ENCODE measurements around the gene HIVEP1.

Gene HIVEP1

DNA sequence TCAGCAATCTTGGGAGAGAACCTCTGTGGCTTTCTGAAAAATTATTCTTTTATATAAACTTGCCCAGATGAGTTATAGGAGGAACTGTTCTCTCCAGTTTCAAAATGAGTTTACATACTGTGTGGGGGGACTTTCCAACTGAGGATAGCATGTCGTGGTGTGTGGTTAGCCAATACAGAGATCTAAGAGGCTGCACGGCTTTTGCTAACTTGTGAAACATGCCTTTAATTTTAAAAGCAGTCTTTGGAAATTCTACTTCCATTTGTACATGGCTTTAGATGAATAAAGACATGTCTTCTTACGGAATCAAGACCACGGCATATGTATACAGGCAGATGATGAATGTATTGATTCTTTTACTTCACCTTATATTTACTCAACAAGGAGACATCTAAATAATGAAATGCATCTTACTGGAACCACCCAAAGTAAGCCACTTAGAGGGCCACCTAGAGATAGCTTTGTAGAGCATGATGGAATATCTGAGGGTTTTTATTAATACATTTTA lies 39.8 kb downstream of the HIVEP1 start:
- DNase-seq (ENCODE audit: low read depth) = no peak

DNA sequence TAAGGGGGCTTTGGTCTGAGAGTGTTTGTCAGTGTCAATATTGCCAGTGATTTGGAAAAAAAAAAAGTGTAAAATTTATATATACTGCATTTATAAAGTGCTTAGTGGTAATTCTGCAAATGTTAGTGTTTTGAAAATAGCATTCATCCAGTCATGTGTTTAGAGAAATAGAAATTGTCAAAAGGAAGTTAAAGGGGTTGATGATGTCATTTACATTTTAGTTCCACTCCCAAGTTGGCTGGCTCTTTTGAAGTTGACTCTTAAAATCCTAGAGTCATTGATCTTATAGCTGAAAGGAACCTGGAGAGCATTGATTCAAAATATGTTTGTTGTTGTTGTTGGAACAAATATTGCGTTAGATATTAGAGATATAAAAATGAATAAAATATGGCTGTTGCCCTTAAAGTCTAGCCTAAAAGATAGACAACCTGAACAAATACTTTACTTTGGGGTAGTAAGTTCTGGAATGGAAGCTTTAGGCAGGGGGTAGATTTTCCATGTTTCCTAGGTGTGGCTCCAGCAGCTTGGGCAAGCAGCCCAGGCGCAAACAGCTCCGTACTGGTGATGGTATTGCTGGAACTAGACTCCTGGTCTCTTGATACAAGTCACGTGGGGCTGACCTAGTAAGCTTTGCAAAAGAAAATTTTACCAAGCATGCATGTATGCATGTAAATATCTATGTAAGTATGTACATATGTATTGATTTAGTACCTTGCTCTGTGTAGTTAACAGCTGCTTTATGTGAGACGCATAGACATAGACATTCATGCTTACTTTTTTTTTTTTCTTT lies 46.3 kb downstream of the HIVEP1 start:
- DNase-seq (ENCODE audit: low read depth) = no peak

DNA sequence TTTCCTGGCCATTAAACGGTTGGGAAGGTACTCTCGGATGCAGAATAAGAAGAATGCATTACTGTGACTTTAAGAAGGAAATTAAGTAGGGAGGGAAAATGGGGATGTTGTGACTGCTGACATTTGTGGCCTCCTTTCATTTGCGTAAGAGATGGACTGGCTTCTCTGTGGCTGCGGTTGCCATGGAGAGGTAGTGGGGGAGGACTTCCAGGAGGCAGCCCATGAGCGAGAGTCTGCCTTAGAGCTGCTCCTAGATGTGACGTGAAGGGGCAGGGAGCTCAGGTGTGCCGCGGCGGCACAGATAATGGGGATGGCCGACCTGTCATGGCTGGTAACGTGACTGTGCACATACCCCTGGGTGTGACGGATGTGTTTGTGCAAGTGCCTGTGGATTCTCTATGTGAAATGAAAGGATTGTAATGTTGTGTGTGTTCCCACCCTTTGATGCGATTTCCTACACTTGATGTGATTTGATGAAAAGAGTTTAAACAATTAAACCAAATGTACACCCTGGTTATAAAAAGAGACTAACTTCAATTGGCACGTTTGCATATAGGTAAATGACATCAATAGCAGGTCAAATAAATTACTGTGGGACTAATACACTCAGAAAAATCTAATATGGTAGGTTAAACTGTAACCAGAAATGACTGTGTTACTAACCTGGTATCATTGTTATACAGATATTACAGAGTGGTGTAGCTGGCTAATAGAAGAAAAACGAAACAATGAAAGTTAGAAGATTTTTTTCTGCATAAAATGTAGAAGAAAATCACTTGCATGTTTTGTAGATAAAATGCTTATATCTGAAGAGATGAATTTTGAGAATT lies 48.9 kb downstream of the HIVEP1 start:
- DNase-seq (ENCODE audit: low read depth) = no peak

GRCh38 chr6:12062605-12063004 lies 50.5 kb downstream of the HIVEP1 start:
- no peak for DNase-seq (ENCODE audit: low read depth)

DNA sequence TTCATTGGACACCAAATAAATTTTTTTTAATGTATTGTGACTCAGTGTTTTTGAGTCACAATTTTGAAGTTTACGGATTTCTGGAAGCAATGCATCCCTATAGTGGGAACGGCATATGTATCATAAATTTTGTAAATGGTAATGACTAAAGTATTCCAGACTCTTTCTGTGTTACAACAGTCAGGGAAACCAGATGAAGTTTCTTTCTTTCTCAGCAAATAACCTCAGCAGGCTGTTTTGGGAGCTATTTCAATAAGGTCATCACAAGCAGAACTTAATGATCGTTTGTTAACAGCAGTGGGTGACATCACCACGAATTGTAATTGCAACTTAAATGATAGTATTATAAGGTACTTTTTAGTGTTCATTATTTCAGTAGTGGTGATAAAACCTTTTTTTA lies 52.0 kb downstream of the HIVEP1 start:
- peak; percentile 80 for DNase-seq (ENCODE audit: low read depth)

DNA sequence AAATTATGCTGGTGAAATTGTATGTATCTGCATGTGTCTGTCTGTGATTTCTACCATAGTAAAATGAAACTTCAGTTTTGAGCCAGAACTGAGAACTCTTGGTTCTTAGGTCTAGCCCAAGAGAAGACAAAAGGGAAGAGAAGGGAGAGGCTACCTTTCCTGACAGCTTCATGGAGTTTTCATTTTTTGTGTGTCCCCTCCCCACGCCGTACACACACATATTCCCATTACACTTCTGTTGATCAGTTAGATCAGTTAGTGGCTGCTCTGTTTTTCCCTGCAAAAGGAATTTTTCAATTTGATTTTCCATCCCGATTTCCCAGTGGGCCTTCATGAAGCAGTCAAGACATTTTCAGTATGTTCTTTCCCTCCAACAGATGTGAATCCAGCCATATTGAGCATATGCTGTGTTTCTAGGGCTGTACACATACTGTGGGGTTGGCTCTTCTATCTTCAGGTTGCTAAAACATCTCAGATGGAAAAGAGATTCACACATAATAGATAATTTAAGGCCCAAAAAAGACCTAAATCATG lies 52.5 kb downstream of the HIVEP1 start:
- no peak for DNase-seq (ENCODE audit: low read depth)

- DNase-seq (ENCODE audit: low read depth) = no peak
These were observed 53.4 kb downstream of the HIVEP1 start for GRCh38 chr6:12065321-12066140.

DNA sequence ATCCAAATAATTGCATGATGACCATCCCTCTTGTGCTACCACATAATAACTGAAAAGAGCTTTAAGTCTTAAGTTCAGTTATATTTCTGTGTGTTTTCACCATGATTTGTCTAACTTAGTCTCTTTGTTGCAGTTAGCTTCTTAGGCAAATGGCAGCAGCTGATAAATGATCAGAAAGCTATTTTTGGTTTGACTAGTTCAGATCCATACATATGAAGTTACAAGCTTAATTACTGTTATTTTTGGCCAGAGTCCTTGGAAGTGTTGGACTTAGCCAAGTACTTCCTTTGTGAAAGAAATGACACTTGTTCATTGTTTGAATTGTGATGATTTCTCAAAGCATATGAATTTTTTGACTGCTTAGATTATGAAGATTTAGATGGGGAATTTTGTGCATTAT lies 54.2 kb downstream of the HIVEP1 start:
- no peak for DNase-seq (ENCODE audit: low read depth)

DNA sequence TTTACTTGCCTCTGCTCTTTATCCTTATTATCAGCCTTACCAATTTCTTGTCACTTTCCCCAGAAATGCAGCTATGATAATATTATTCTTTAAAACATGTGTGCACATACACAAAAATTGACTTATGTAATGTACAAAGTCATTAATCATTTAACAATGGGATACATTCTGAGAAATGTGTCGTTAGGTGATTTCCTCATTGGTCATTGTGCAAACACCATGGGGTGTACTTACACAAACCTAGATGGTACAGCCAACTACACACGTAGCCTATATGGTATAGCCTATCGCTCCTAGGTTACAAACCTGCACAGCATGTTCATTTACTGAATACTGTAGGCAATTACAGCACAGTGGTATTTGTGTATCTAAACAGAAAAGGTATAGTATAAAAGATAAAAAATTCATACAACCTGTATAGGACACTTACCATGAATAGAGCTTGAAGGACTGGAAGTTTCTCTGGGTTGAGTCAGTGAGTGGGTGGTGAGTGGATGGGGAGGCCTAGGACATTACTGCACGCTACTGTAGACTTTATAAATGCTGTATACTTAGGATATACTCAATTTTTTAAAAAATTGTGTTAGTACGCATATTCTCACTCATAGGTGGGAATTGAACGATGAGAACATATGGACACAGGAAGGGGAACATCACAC lies 56.9 kb downstream of the HIVEP1 start:
- DNase-seq (ENCODE audit: low read depth) = no peak

DNA sequence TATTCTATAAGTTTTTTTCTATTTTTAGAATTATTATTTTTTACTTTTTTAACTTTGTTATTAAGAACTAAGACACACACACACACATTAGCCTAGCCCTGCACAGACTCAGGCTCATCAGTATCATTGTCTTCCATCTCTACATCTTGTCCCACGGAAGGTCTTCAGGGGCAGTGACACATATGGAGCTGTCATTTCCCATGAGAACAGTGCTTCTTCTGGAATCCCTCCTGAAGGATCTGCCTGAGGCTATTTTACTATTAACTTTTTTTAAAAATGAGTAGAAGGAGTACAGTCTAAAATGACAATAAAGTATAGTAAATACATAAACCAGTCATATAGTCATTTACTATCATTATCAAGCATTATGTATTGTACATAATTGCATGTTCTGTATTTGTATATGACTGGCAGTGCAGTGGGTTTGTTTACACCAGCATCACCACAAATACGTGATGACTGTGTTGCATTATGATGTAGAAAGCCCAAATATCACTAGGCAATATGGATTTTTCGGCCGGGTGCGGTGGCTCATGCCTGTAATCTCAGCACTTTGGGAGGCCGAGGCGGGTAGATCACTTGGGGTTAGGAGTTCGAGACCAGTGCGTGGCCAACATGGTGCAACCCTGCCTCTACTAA lies 57.9 kb downstream of the HIVEP1 start:
- DNase-seq (ENCODE audit: low read depth) = no peak

GRCh38 chr6:12071064-12071615 lies 59.0 kb downstream of the HIVEP1 start:
- no peak for DNase-seq (ENCODE audit: low read depth)

- DNase-seq (ENCODE audit: low read depth) = no peak
These were observed 63.0 kb downstream of the HIVEP1 start for GRCh38 chr6:12075067-12075563.

GRCh38 chr6:12077021-12077710 lies 65.1 kb downstream of the HIVEP1 start:
- no peak for DNase-seq (ENCODE audit: low read depth)

DNA sequence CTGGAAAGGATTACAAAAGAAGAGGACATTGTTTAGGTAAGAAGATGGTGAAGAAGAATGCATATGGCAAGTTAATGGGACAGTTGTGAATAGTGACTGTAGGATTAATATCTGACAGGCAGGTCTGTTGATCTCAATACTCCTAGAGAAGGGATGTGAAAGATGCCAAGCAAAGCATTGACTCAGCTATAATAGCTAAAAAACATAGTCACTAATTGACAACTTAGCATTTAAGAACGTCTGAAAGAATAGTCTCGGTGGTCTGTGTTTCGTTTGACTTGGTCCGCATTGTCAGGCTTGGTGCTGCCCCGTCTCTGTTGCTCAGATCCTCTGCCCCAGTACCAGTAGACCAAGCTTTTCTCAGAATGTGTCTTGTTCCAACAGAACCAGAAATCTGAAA lies 65.9 kb downstream of the HIVEP1 start:
- no peak for DNase-seq (ENCODE audit: low read depth)

GRCh38 chr6:12081771-12082170 lies 69.7 kb downstream of the HIVEP1 start:
- DNase-seq (ENCODE audit: low read depth) = no peak

- DNase-seq (ENCODE audit: low read depth) = no peak
These were observed 70.3 kb downstream of the HIVEP1 start for GRCh38 chr6:12082368-12082767.

DNA sequence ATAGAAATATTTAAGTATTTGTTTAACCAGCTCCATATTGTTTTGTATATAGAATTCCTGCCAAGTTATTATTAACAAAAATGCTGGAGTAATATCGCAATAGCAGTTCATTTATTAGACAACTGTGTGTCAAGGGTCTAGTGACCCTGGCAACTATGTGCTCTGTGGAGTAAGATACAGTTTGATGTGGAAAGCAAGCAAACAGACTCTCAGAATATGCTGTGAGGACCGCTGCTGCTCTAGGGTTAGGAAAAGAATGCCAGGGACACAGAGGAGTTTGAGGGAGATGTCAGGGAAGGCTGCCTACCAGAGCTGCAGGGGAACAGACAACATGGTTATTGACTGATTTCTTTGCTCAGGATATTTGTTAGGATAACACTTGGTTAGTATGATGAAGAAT lies 71.2 kb downstream of the HIVEP1 start:
- no peak for DNase-seq (ENCODE audit: low read depth)

DNA sequence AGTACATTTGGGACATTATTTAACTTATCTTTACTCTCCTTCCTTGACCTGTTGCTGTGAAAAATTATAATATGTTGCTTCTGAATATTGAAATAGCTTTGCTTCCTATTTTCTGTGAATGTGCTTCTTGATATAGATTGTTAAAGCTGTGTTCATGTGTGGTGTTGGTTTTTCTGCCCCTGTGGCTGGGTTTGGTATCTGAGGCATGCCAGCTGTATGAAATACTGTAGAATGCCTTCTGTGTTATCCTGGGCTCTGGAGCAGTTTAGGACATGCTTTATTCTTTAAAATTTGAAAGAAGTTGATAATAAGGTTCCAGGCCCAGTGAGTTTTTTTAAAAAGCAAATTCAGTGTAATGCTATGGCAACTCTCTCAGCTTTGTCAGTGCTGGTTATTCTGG lies 71.7 kb downstream of the HIVEP1 start:
- DNase-seq (ENCODE audit: low read depth) = no peak

- no peak for DNase-seq (ENCODE audit: low read depth)
These were observed 72.6 kb downstream of the HIVEP1 start for GRCh38 chr6:12084681-12085080.

GRCh38 chr6:12088531-12088930 lies 76.4 kb downstream of the HIVEP1 start:
- DNase-seq (ENCODE audit: low read depth) = no peak

All from GM04504 (cell line).